Heart left ventricle (tissue), 16 donors: Measurements from ENCODE around the gene MRPL27. TPM values are rescaled to one million over a fixed set of nuclear protein-coding genes. Genes with fewer than 3 reads are reported as not detected.
A peak's percentile ranks its signal among the peaks of the same experiment; 100 is the strongest.

Experiments
- ATAC-seq, 4 donors: fragments of 200-7000 bp; cut with Tn5 transposase; one replicate each; pipeline ENCODE4 v1.9.1; 2020 to 2022; ENCODE audit warnings: moderate library complexity in 4 of 4, mild to moderate bottlenecking in 3 of 4, moderate number of reproducible peaks in 1 of 4
- DNase-seq, 5 donors: peaks; one replicate each; pipeline ENCODE4 v3.0.0-alpha.2; 2020
- H3K27ac ChIP-seq, 12 donors: fragments of 200-600 bp; sonication (generic) in 4 of 12; one replicate each; pipeline versions ENCODE4 v1.5.0 to v1.8.0; 2016 to 2022; ENCODE audit warnings: mild to moderate bottlenecking in 2 of 12
- H3K27me3 ChIP-seq, 9 donors: fragments of 200-600 bp; sonication (generic) in 2 of 9; one replicate each; pipeline versions ENCODE4 v1.5.1 to v1.8.0; 2016 to 2022; ENCODE audit warnings: mild to moderate bottlenecking in 3 of 9
- H3K36me3 ChIP-seq, 9 donors: fragments of 200-600 bp; sonication (generic) in 2 of 9; one replicate each; pipeline versions ENCODE4 v1.5.0 to v1.8.0; 2018 to 2022; ENCODE audit warnings: mild to moderate bottlenecking in 2 of 9
- H3K4me1 ChIP-seq, 12 donors: fragments of 200-600 bp; sonication (generic) in 4 of 12; one replicate each; pipeline versions ENCODE4 v1.5.0 to v1.8.0; 2016 to 2022; ENCODE audit warnings: mild to moderate bottlenecking in 3 of 12
- H3K4me3 ChIP-seq, 12 donors: fragments of 200-600 bp; sonication (generic) in 4 of 12; one replicate each; pipeline versions ENCODE4 v1.5.0 to v1.8.0; 2017 to 2022; ENCODE audit warnings: mild to moderate bottlenecking in 9 of 12, moderate library complexity in 4 of 12
- H3K9me3 ChIP-seq, 12 donors: fragments of 200-600 bp; sonication (generic) in 4 of 12; one replicate each; pipeline versions ENCODE4 v1.5.0 to v1.8.0; 2016 to 2022; ENCODE audit warnings: mild to moderate bottlenecking in 1 of 12
- CTCF ChIP-seq, 12 donors: fragments of 200-600 bp; sonication (generic) in 4 of 12; IDR thresholded peaks; one replicate each; pipeline versions ENCODE4 v1.5.0 to v1.8.0; 2018 to 2022; ENCODE audit warnings: antibody characterized with exemption in 12 of 12, mild to moderate bottlenecking in 5 of 12
- POLR2A ChIP-seq, 2 donors: fragments of 450-650 bp; IDR thresholded peaks; one replicate each; pipeline ENCODE4 v1.6.1; 2017; ENCODE audit warnings: antibody characterized with exemption in 2 of 2, mild to moderate bottlenecking in 2 of 2, moderate library complexity in 2 of 2
- WGBS, 4 donors: extraction: QIAGEN DNeasy Blood & Tissue Kit in 2 of 4; methylation state at CpG; one replicate each; pipeline versions ENCODE4 v1.1.5 to v1.1.7; 2013 to 2018; 5-methylcytosine and 5-hydroxymethylcytosine counted together
- intact Hi-C, 10 donors: fragments of 100-400 bp; cut with DNase I; formaldehyde crosslinking; loops; one replicate each; pipeline versions ENCODE4 v1.11.1 to v1.14.2; 2022
- polyA plus RNA-seq, 2 donors: library from polyadenylated mRNA; stranded (reverse); fragments of 200-250 nt; gene quantifications; one replicate each; pipeline ENCODE4 v1.2.3, GENCODE V29; 2013
- total RNA-seq, 9 donors: library from RNA; depleted of rRNA in 2 of 9; stranded (reverse); fragments of >200 nt in 2 of 9; fragmentation: NEBNext Ultra II Directional in 3 of 9; extraction: Animal tissue kit (Norgen Biotek cat#: 25700) in 3 of 9; gene quantifications; one replicate each; pipeline versions ENCODE4 v1.1.0 to v1.2.4, GENCODE V29; 2016 to 2023
- donor health status: ischemic (EF 13 %, LVEDD 7.1; RV severe dilation, severe dysfunction).
- donor health status: healthy with polysubstance abuse.
- donor health status: DM: no; HTN: yes; CAD: no.
- donor health status: DM: no; HTN: no; CAD: no.
- donor health status: ischemic (EF 25% LVEDD 6.9; RV normal size, moderate dysfunction).
- donor health status: ischemic (EF 25% LVEDD 5.7; RV mildly dilated, moderate dysfunction).
- donor health status: healthy.
- donor health status: DM: yes; HTN: yes; CAD: no.
- donor health status: ischemic (EF 35%, LVEDD 5.7; RV mildly dilated, moderate dysfunction).
- donor health status: nonischemic (EF 11% LVEDD 7.7; RV severe dilation, severe dysfunction).
- donor health status: DM: yes; HTN: yes; CAD: no.
- donor health status: PGD.
- donor health status: ischemic (EF 29% LVEDD 5.4; RV normal size, mild dysfunction).
- donor health status: nonischemic (EF 23%, LVEDD 6.1; RV moderate dilation, normal function).

Gene MRPL27
- total and polyA plus RNA-seq, 11 donors = 52.9 to 243 (median 74.5) TPM

GRCh38 chr17:50373705-50374104, 721 bp upstream of the MRPL27 start:
- DNase-seq (no peak), ATAC-seq (no peak)
- H3K4me3 ChIP-seq = peak overlapping the region in 3 of 12 donors; percentile 72 to 84 (median 74)
- peaks cover 0 to 22% (median 19%) of the 10 kb centered on the region in 9 donors for H3K36me3 ChIP-seq
- H3K27me3 ChIP-seq = no peaks in the 10 kb centered on the region
- peaks cover 0 to 23% (median 14%) of the 10 kb centered on the region in 12 donors for H3K4me1 ChIP-seq
- intact Hi-C loops = loop anchor here in 1 of 10 donors (10.0 kb wide), 1 partner anchor 101 kb away; the partner anchor contains the start of gene RSAD1
- H3K9me3 ChIP-seq = no peaks in the 10 kb centered on the region
- no peak overlapping the region for H3K27ac ChIP-seq
- no peak for TF ChIP-seq POLR2A (IDR thresholded peaks at IDR 0.05)
- 78 to 94% (median 88%) methylated on average over 2 of the region's 2 CpGs for WGBS, 4 donors

- H3K4me1 ChIP-seq = peaks cover 0 to 23% (median 14%) of the 10 kb centered on the region in 12 donors
- ATAC-seq = peak in 2 of 4 donors; percentile 6 to 7
- peak overlapping the region; percentile 86 to 97 (median 94) for H3K27ac ChIP-seq
- H3K27me3 ChIP-seq = no peaks in the 10 kb centered on the region
- TF ChIP-seq CTCF (IDR thresholded peaks at IDR 0.05) (no peak), POLR2A (IDR thresholded peaks at IDR 0.05) (no peak)
- H3K4me3 ChIP-seq = peak overlapping the region; percentile 59 to 92 (median 73)
- H3K36me3 ChIP-seq = peaks cover 0 to 36% (median 33%) of the 10 kb centered on the region in 9 donors
- intact Hi-C loops = loop anchor here in 1 of 10 donors (10.0 kb wide), 1 partner anchor 103 kb away; the partner anchor contains the start of gene RSAD1
- no peaks in the 10 kb centered on the region for H3K9me3 ChIP-seq
- DNase-seq = no peak
- WGBS, 4 donors = 17 to 26% (median 20%) methylated on average over 14 of the region's 14 CpGs
These were observed 694 bp downstream of the MRPL27 start for GRCh38 chr17:50372222-50372757.

- no peak overlapping the region for H3K27ac ChIP-seq
- H3K4me3 ChIP-seq = peak overlapping the region in 4 of 12 donors; percentile 63 to 74 (median 72)
- TF ChIP-seq CTCF (IDR thresholded peaks at IDR 0.05) = no peak
- no peak for TF ChIP-seq POLR2A (IDR thresholded peaks at IDR 0.05)
- no peaks in the 10 kb centered on the region for H3K9me3 ChIP-seq
- H3K4me1 ChIP-seq = peaks cover 0 to 28% (median 14%) of the 10 kb centered on the region in 12 donors
- H3K36me3 ChIP-seq = peaks cover 0 to 44% (median 41%) of the 10 kb centered on the region in 9 donors
- WGBS, 4 donors = 88 to 95% (median 94%) methylated on average over 2 of the region's 2 CpGs
- ATAC-seq (no peak), DNase-seq (no peak)
- intact Hi-C loops = loop anchor here in 1 of 10 donors (10.0 kb wide), 1 partner anchor 103 kb away; the partner anchor contains the start of gene RSAD1
- no peaks in the 10 kb centered on the region for H3K27me3 ChIP-seq
These were observed 1.5 kb downstream of the MRPL27 start for GRCh38 chr17:50371526-50371925.

GRCh38 chr17:50370052-50370451, 2.9 kb downstream of the MRPL27 start:
- ATAC-seq (no peak), DNase-seq (no peak)
- 93 to 95% (median 94%) methylated on average over 5 of the region's 5 CpGs for WGBS, 4 donors
- Histone ChIP-seq H3K9me3 (no peaks in the 10 kb centered on the region), H3K27ac (no peak overlapping the region), H3K4me1 (peaks cover 0 to 41% (median 14%) of the 10 kb centered on the region in 12 donors), H3K27me3 (no peaks in the 10 kb centered on the region), H3K36me3 (peaks cover 0 to 57% (median 54%) of the 10 kb centered on the region in 9 donors), H3K4me3 (no peak overlapping the region)
- TF ChIP-seq CTCF (IDR thresholded peaks at IDR 0.05) = no peak
- TF ChIP-seq POLR2A (IDR thresholded peaks at IDR 0.05) = no peak
- intact Hi-C loops = loop anchor here in 1 of 10 donors (10.0 kb wide), 1 partner anchor 105 kb away; the partner anchor contains the start of gene RSAD1
